Measurements from ENCODE around the gene SKIC3. TPM values are rescaled to one million over a fixed set of nuclear protein-coding genes. Genes with fewer than 3 reads are reported as not detected.

The SKIC3 gene
- total RNA-seq, 1 donor from 2014 or later = 163 TPM

DNA sequence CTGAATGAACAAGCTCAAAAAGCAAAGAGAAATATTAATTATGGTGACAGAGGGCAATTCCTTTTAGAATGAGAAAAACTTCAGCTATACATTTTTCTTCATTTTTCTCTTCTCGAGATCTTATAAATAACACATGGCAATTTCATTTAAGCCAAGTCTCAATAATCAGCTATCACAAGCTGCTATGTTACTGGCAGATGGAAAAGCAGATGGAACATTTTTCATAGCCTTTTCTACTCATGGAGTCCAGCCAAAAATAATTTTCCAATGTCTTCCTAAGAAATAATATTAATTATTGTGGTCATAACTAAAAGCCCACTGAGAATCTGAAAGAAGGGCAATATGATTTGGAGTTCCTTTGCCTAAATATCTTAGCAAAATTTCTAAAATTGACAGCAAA lies 35.6 kb downstream of the SKIC3 start:
- peak overlapping the region; percentile 9 for H3K27ac Mint-ChIP-seq (ENCODE audit: unreplicated experiment)
- H3K36me3 Mint-ChIP-seq (ENCODE audit: unreplicated experiment) = peaks cover 5% of the 10 kb centered on the region
- H3K4me1 Mint-ChIP-seq (ENCODE audit: low read depth, unreplicated experiment) = peaks cover 14% of the 10 kb centered on the region
- no peak overlapping the region for H3K4me3 Mint-ChIP-seq (ENCODE audit: unreplicated experiment)
- peaks cover 1% of the 10 kb centered on the region for H3K27me3 Mint-ChIP-seq (ENCODE audit: unreplicated experiment)
- H3K9me3 Mint-ChIP-seq (ENCODE audit: unreplicated experiment) = no peaks in the 10 kb centered on the region
- TF ChIP-seq CTCF (IDR thresholded peaks at IDR 0.05; ENCODE audit: partially characterized antibody, unreplicated experiment) = no peak
- no peak for DNase-seq

DNA sequence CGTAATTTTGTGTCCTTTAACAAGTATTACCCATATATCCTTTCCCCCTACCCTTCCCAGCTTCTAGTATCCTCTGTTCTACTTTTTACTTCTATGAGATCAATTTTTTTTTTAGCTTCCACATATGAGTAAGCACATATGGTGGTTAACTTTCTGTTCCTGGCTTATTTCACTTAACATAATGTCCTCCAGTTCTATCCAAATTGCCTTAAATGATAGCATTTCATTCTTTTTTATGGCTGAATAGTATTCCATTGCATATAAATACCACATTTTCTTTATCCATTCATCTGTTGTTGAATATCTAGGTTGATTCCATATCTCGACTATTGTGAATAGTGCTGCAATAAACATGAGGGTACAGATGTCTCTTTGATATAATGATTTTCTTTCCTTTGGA lies 36.4 kb downstream of the SKIC3 start:
- H3K27ac Mint-ChIP-seq (ENCODE audit: unreplicated experiment) = peak overlapping the region; percentile 17
- TF ChIP-seq CTCF (IDR thresholded peaks at IDR 0.05; ENCODE audit: partially characterized antibody, unreplicated experiment) = no peak
- no peak for DNase-seq
- H3K36me3 Mint-ChIP-seq (ENCODE audit: unreplicated experiment) = peaks cover 5% of the 10 kb centered on the region
- no peaks in the 10 kb centered on the region for H3K9me3 Mint-ChIP-seq (ENCODE audit: unreplicated experiment)
- H3K4me1 Mint-ChIP-seq (ENCODE audit: low read depth, unreplicated experiment) = peaks cover 14% of the 10 kb centered on the region
- H3K27me3 Mint-ChIP-seq (ENCODE audit: unreplicated experiment) = peaks cover 1% of the 10 kb centered on the region
- H3K4me3 Mint-ChIP-seq (ENCODE audit: unreplicated experiment) = no peak overlapping the region

DNA sequence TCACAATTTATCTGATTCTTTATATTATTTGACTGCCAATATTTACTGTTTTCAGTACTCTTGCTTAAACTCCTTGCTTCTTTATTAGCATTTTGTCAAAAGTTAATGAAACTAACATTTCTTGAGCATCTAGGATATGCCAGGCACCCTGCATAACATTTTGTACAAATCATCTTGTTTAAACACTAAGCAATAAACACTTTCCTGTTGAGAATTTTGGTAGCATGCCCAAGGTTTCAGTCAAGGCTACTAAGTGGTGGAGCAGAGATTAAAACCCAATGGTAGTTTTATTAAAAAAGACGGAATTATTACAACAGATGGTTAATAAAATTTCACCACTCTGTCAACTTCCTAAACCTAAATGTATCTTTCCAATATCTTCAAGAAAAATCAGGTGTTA lies 43.2 kb downstream of the SKIC3 start:
- H3K27me3 Mint-ChIP-seq (ENCODE audit: unreplicated experiment) = no peaks in the 10 kb centered on the region
- H3K4me3 Mint-ChIP-seq (ENCODE audit: unreplicated experiment) = no peak overlapping the region
- DNase-seq = no peak
- no peaks in the 10 kb centered on the region for H3K4me1 Mint-ChIP-seq (ENCODE audit: low read depth, unreplicated experiment)
- no peaks in the 10 kb centered on the region for H3K9me3 Mint-ChIP-seq (ENCODE audit: unreplicated experiment)
- no peak overlapping the region for H3K27ac Mint-ChIP-seq (ENCODE audit: unreplicated experiment)
- H3K36me3 Mint-ChIP-seq (ENCODE audit: unreplicated experiment) = peaks cover 2% of the 10 kb centered on the region
- TF ChIP-seq CTCF (IDR thresholded peaks at IDR 0.05; ENCODE audit: partially characterized antibody, unreplicated experiment) = no peak

DNA sequence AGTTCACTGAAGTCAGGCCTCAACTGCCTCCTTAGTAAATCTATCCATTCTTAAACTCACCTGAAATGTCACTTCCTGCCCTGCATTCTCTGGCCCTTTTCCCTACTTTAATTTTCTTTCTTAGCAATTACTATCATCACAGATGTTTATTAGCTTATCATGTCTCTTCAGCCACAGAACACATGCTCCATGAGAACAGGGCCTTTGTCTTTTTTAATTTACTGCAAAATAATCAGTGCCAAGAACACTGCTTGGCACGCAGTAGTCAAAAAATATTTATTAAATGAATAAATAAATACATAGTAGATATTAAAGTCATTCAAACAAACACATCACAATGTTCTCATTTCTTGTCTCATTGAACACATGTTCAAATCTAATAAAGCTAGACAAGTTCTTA lies 46.2 kb downstream of the SKIC3 start:
- no peaks in the 10 kb centered on the region for H3K27me3 Mint-ChIP-seq (ENCODE audit: unreplicated experiment)
- DNase-seq = no peak
- no peaks in the 10 kb centered on the region for H3K9me3 Mint-ChIP-seq (ENCODE audit: unreplicated experiment)
- H3K4me3 Mint-ChIP-seq (ENCODE audit: unreplicated experiment) = no peak overlapping the region
- no peak for TF ChIP-seq CTCF (IDR thresholded peaks at IDR 0.05; ENCODE audit: partially characterized antibody, unreplicated experiment)
- no peak overlapping the region for H3K27ac Mint-ChIP-seq (ENCODE audit: unreplicated experiment)
- H3K36me3 Mint-ChIP-seq (ENCODE audit: unreplicated experiment) = peaks cover 5% of the 10 kb centered on the region
- H3K4me1 Mint-ChIP-seq (ENCODE audit: low read depth, unreplicated experiment) = no peaks in the 10 kb centered on the region

Other genes starting within 250 kb of the SKIC3 start
- not detected for gene FAM81B, start 163.6 kb downstream of the SKIC3 start, total RNA-seq (ENCODE audit: unreplicated experiment)
- gene ARSK, start 124 bp upstream of the SKIC3 start, total RNA-seq (ENCODE audit: unreplicated experiment) = 5.5 TPM
- not detected for gene GPR150, start 65.1 kb upstream of the SKIC3 start, total RNA-seq (ENCODE audit: unreplicated experiment)
- gene RFESD, start 91.8 kb upstream of the SKIC3 start, total RNA-seq (ENCODE audit: unreplicated experiment) = 1.1 TPM
- gene SPATA9, start 128.0 kb upstream of the SKIC3 start, total RNA-seq (ENCODE audit: unreplicated experiment) = not detected
- 39.0 TPM for gene RHOBTB3, start 176.4 kb upstream of the SKIC3 start, total RNA-seq (ENCODE audit: unreplicated experiment)